CD14-positive monocyte (primary cell): ENCODE results near the gene NTM. TPM values are rescaled to one million over a fixed set of nuclear protein-coding genes. Genes with fewer than 3 reads are reported as not detected.

Experiments
- DNase-seq, 3 donors: peaks; one replicate each; pipeline ENCODE4 v3.0.0-alpha.2; 2011 to 2022
- H2AFZ ChIP-seq: 2 replicates; pipeline ENCODE4 v1.6.0; 2012; ENCODE audit warnings: mild to moderate bottlenecking, low read depth, low read length, inconsistent platforms; ENCODE audit not compliant: insufficient read depth, poor library complexity, severe bottlenecking
- H3K27ac ChIP-seq, 2 donors: 1 replicate in 1 of 2; 2 replicates in 1 of 2; pipeline ENCODE4 v1.5.1; 2012 to 2013; ENCODE audit warnings: low read length in 2 of 2, control low read depth in 1 of 2, inconsistent platforms in 1 of 2, low read depth in 1 of 2, mild to moderate bottlenecking in 1 of 2
- H3K27me3 ChIP-seq, 2 donors: one replicate each; pipeline versions ENCODE4 v1.6.0 to v1.6.1; 2011 to 2013; ENCODE audit warnings: low read length in 2 of 2; ENCODE audit not compliant: control insufficient read depth in 2 of 2, insufficient read depth in 2 of 2
- H3K36me3 ChIP-seq, 2 donors: replicated peaks in 1 of 2; 1 replicate in 1 of 2; 2 replicates in 1 of 2; pipeline versions ENCODE4 v1.5.1 to v1.6.1; 2012 to 2013; ENCODE audit warnings: low read length in 2 of 2, control low read depth in 1 of 2, inconsistent platforms in 1 of 2, mild to moderate bottlenecking in 1 of 2; ENCODE audit not compliant: insufficient read depth in 2 of 2, control insufficient read depth in 1 of 2
- H3K4me1 ChIP-seq, 2 donors: 1 replicate in 1 of 2; 2 replicates in 1 of 2; pipeline versions ENCODE4 v1.5.1 to v1.6.1; 2012 to 2013; ENCODE audit warnings: low read length in 2 of 2, control low read depth in 1 of 2, inconsistent platforms in 1 of 2, mild to moderate bottlenecking in 1 of 2, moderate library complexity in 1 of 2; ENCODE audit not compliant: insufficient read depth in 2 of 2, control insufficient read depth in 1 of 2
- H3K4me2 ChIP-seq: replicated peaks from 2 replicates; pipeline ENCODE3; 2012; ENCODE audit warnings: low read length, moderate library complexity, mild to moderate bottlenecking; ENCODE audit not compliant: poor library complexity, severe bottlenecking; ENCODE audit errors: extremely low read depth
- H3K4me3 ChIP-seq, 3 experiments: fragments of 200-600 bp in 1 of 3; sonication (generic) in 1 of 3; replicated peaks in 1 of 3; 1 replicate in 2 of 3; 2 replicates in 1 of 3; pipeline ENCODE4 v1.5.1; 2011 to 2013; ENCODE audit warnings: low read length in 3 of 3, mild to moderate bottlenecking in 3 of 3, control low read depth in 2 of 3, low read depth in 2 of 3, inconsistent platforms in 1 of 3, moderate library complexity in 1 of 3
- H3K79me2 ChIP-seq: 2 replicates; pipeline ENCODE4 v1.6.0; 2012; ENCODE audit warnings: mild to moderate bottlenecking, control low read depth, inconsistent platforms, low read length, moderate library complexity; ENCODE audit not compliant: insufficient read depth
- H3K9ac ChIP-seq: 2 replicates; pipeline ENCODE4 v1.6.0; 2017; ENCODE audit warnings: low read length, mild to moderate bottlenecking; ENCODE audit not compliant: insufficient read depth, poor library complexity, severe bottlenecking
- H3K9me3 ChIP-seq, 2 donors: replicated peaks in 1 of 2; 1 replicate in 1 of 2; 2 replicates in 1 of 2; pipeline versions ENCODE4 v1.5.1 to v1.6.1; 2012 to 2013; ENCODE audit warnings: low read length in 2 of 2, control low read depth in 1 of 2; ENCODE audit not compliant: control insufficient read depth in 1 of 2, insufficient read depth in 1 of 2
- H4K20me1 ChIP-seq: 2 replicates; pipeline ENCODE4 v1.6.0; 2012; ENCODE audit warnings: mild to moderate bottlenecking, low read length, control low read depth, moderate library complexity; ENCODE audit not compliant: insufficient read depth
- H3K27ac Mint-ChIP-seq, 7 donors: one replicate each; pipeline ENCODE4 v1.8.0; 2020; ENCODE audit warnings: mild to moderate bottlenecking in 7 of 7, mixed read lengths in 7 of 7, moderate library complexity in 6 of 7, inconsistent platforms in 2 of 7
- H3K27me3 Mint-ChIP-seq, 3 donors: one replicate each; pipeline ENCODE4 v1.8.0; 2021 to 2022; ENCODE audit warnings: low read depth in 3 of 3, mild to moderate bottlenecking in 3 of 3, mixed read lengths in 3 of 3, moderate library complexity in 3 of 3, inconsistent platforms in 1 of 3
- H3K36me3 Mint-ChIP-seq, 2 donors: one replicate each; pipeline ENCODE4 v1.8.0; 2020; ENCODE audit warnings: mixed read lengths in 2 of 2, inconsistent platforms in 1 of 2, mild to moderate bottlenecking in 1 of 2
- H3K4me1 Mint-ChIP-seq: one replicate; pipeline ENCODE4 v1.8.0; 2020; ENCODE audit warnings: mild to moderate bottlenecking, mixed read lengths
- H3K4me3 Mint-ChIP-seq, 2 donors: one replicate each; pipeline ENCODE4 v1.8.0; 2020; ENCODE audit warnings: mild to moderate bottlenecking in 2 of 2, mixed read lengths in 2 of 2, moderate library complexity in 1 of 2
- H3K9me3 Mint-ChIP-seq, 7 donors: one replicate each; pipeline ENCODE4 v1.8.0; 2020 to 2022; ENCODE audit warnings: mixed read lengths in 7 of 7, mild to moderate bottlenecking in 6 of 7, moderate library complexity in 6 of 7, inconsistent platforms in 2 of 7
- WGBS: methylation state at CpG from one replicate; pipeline ENCODE4 v1.1.5; 2013; ENCODE audit warnings: missing lambda C conversion rate; ENCODE audit not compliant: insufficient coverage; 5-methylcytosine and 5-hydroxymethylcytosine counted together
- intact Hi-C, 2 donors: fragments of 100-400 bp; cut with micrococcal nuclease; formaldehyde crosslinking; loops; one replicate each; pipeline versions ENCODE4 v1.15.0 to v1.15.1; 2023
- polyA plus RNA-seq, 3 donors: library from polyadenylated mRNA; depleted of rRNA in 1 of 3; unstranded in 2 of 3; stranded (reverse) in 1 of 3; fragments of 300-500 nt in 2 of 3; fragments of >200 nt in 1 of 3; fragmentation: Illumina TruSeq in 2 of 3; gene quantifications; 1 replicate in 2 of 3; 2 replicates in 1 of 3; pipeline ENCODE4 v1.2.3, GENCODE V29; 2012 to 2021
- TF ChIP-seq, protein P1 (sequence below): fragments of 200-600 bp; IDR thresholded peaks from one replicate; pipeline ENCODE4 v1.8.0; 2022; ENCODE audit warnings: antibody characterized with exemption, mild to moderate bottlenecking

Gene NTM
- polyA plus RNA-seq, 3 donors, result not detected

- no peak overlapping the region for H3K27ac Mint-ChIP-seq
- peaks cover 5 to 9% (median 8%) of the 10 kb centered on the region in 3 donors for H3K27me3 Mint-ChIP-seq
- intact Hi-C loops, result no loop called here
- H3K9me3 ChIP-seq, result no peaks in the 10 kb centered on the region
- H3K36me3 ChIP-seq, result no peaks in the 10 kb centered on the region
- H3K4me3 ChIP-seq, result no peak overlapping the region
- no peak overlapping the region for H3K4me3 Mint-ChIP-seq
- no peak overlapping the region for H3K4me2 ChIP-seq
- TF ChIP-seq, protein P1, sequence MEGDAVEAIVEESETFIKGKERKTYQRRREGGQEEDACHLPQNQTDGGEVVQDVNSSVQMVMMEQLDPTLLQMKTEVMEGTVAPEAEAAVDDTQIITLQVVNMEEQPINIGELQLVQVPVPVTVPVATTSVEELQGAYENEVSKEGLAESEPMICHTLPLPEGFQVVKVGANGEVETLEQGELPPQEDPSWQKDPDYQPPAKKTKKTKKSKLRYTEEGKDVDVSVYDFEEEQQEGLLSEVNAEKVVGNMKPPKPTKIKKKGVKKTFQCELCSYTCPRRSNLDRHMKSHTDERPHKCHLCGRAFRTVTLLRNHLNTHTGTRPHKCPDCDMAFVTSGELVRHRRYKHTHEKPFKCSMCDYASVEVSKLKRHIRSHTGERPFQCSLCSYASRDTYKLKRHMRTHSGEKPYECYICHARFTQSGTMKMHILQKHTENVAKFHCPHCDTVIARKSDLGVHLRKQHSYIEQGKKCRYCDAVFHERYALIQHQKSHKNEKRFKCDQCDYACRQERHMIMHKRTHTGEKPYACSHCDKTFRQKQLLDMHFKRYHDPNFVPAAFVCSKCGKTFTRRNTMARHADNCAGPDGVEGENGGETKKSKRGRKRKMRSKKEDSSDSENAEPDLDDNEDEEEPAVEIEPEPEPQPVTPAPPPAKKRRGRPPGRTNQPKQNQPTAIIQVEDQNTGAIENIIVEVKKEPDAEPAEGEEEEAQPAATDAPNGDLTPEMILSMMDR, result no peak
- peaks cover 0 to 10% (median 0%) of the 10 kb centered on the region in 7 donors for H3K9me3 Mint-ChIP-seq
- no peaks in the 10 kb centered on the region for H3K4me1 ChIP-seq
- H3K27me3 ChIP-seq, result peaks cover 2 to 5% of the 10 kb centered on the region in 2 donors
- no peak overlapping the region for H3K27ac ChIP-seq
- no peaks in the 10 kb centered on the region for H4K20me1 ChIP-seq
- no peak for DNase-seq
- H3K36me3 Mint-ChIP-seq, result no peaks in the 10 kb centered on the region
- 67% methylated on average over 3 of the region's 3 CpGs for WGBS
- no peak overlapping the region for H3K9ac ChIP-seq
- H3K4me1 Mint-ChIP-seq, result no peaks in the 10 kb centered on the region
- no peak overlapping the region for H2AFZ ChIP-seq
- no peaks in the 10 kb centered on the region for H3K79me2 ChIP-seq
Measured at GRCh38 chr11:131787119-131787518, 416.7 kb downstream of the NTM start.

DNA sequence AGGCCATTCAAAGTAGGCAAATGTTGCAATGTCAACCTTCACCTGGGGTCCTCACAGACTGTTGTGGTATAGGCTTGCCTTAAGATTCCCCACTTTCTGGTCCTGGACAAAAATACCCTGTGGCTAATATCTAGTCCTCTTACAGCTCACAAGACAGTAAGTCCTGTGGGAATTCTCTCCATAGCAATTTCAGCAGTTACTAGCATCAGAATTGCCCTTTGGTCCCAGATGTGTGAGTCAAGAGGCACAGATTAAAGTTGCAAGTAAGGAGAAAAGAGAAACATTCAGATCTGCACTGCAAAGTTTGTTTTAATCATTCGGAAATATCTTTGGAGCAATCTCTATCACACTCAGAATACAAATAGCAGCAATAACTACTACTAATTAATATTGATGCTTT, 420.2 kb downstream of the NTM start:
- no peak for DNase-seq
- WGBS, result no CpG with 5 or more reads among the region's 1 CpG
- H3K4me1 Mint-ChIP-seq, result no peaks in the 10 kb centered on the region

More for the DNA sequence above, 420.2 kb downstream of the NTM start:
- Histone ChIP-seq H3K4me2 (no peak overlapping the region), H3K79me2 (no peaks in the 10 kb centered on the region), H3K4me3 (no peak overlapping the region), H3K36me3 (no peaks in the 10 kb centered on the region), H3K27me3 (peaks cover 0 to 5% of the 10 kb centered on the region in 2 donors), H3K27ac (no peak overlapping the region), H4K20me1 (no peaks in the 10 kb centered on the region), H3K9me3 (no peaks in the 10 kb centered on the region), H2AFZ (no peak overlapping the region), H3K4me1 (no peaks in the 10 kb centered on the region), H3K9ac (no peak overlapping the region)
- Mint-ChIP-seq H3K4me3 (no peak overlapping the region), H3K36me3 (no peaks in the 10 kb centered on the region), H3K27me3 (peaks cover 6 to 10% (median 7%) of the 10 kb centered on the region in 3 donors), H3K9me3 (peaks cover 0 to 10% (median 0%) of the 10 kb centered on the region in 7 donors), H3K27ac (no peak overlapping the region)
- TF ChIP-seq, protein P1, result no peak
- intact Hi-C loops, result no loop called here
